Trophoblast cell (in vitro differentiated cells and primary cell): Measurements from ENCODE around the gene MRPL3.

Experiments
- DNase-seq, 2 donors: peaks; one replicate each; pipeline ENCODE4 v3.0.0-alpha.2; 2016
- H2AFZ ChIP-seq: 2 replicates; pipeline ENCODE4 v1.6.1; 2013; ENCODE audit warnings: low read length, moderate library complexity, mild to moderate bottlenecking; ENCODE audit not compliant: insufficient read depth, poor library complexity
- H2AK5ac ChIP-seq: 2 replicates; pipeline ENCODE4 v1.6.1; 2013; ENCODE audit warnings: mild to moderate bottlenecking, low read length
- H2BK120ac ChIP-seq: 2 replicates; pipeline ENCODE4 v1.6.1; 2013; ENCODE audit warnings: low read length, mild to moderate bottlenecking, moderate library complexity; ENCODE audit not compliant: insufficient read depth, poor library complexity
- H2BK12ac ChIP-seq: 2 replicates; pipeline ENCODE4 v1.6.1; 2013; ENCODE audit warnings: mild to moderate bottlenecking, low read length, moderate library complexity
- H2BK5ac ChIP-seq: 2 replicates; pipeline ENCODE4 v1.6.1; 2013; ENCODE audit warnings: low read length, low read depth, moderate library complexity, mild to moderate bottlenecking; ENCODE audit not compliant: poor library complexity
- H3K14ac ChIP-seq: 2 replicates; pipeline ENCODE4 v1.6.1; 2013; ENCODE audit warnings: mild to moderate bottlenecking, low read length
- H3K18ac ChIP-seq: 2 replicates; pipeline ENCODE4 v1.6.1; 2013; ENCODE audit warnings: mild to moderate bottlenecking, low read length
- H3K23ac ChIP-seq: 2 replicates; pipeline ENCODE4 v1.6.1; 2013; ENCODE audit warnings: low read length
- H3K27ac ChIP-seq: 2 replicates; pipeline ENCODE4 v1.5.1; 2013; ENCODE audit warnings: low read depth, mild to moderate bottlenecking, inconsistent platforms, low read length, moderate library complexity
- H3K27me3 ChIP-seq: 2 replicates; pipeline ENCODE4 v1.6.1; 2013; ENCODE audit warnings: inconsistent platforms, mild to moderate bottlenecking, low read length, moderate library complexity; ENCODE audit not compliant: insufficient read depth
- H3K36me3 ChIP-seq, 2 experiments: 1 replicate in 1 of 2; 2 replicates in 1 of 2; pipeline ENCODE4 v1.6.1; 2013; ENCODE audit warnings: low read length in 2 of 2, mild to moderate bottlenecking in 2 of 2, moderate library complexity in 1 of 2; ENCODE audit not compliant: insufficient read depth in 2 of 2, control insufficient read depth in 1 of 2
- H3K4ac ChIP-seq: 2 replicates; pipeline ENCODE4 v1.6.1; 2013; ENCODE audit warnings: low read depth, mild to moderate bottlenecking, low read length, moderate library complexity
- H3K4me1 ChIP-seq, 2 experiments: 1 replicate in 1 of 2; 2 replicates in 1 of 2; pipeline ENCODE4 v1.6.1; 2013; ENCODE audit warnings: low read length in 2 of 2, mild to moderate bottlenecking in 2 of 2, moderate library complexity in 1 of 2; ENCODE audit not compliant: insufficient read depth in 2 of 2, control insufficient read depth in 1 of 2
- H3K4me2 ChIP-seq: 2 replicates; pipeline ENCODE4 v1.6.1; 2013; ENCODE audit warnings: inconsistent platforms, mild to moderate bottlenecking, low read length, moderate library complexity
- H3K4me3 ChIP-seq: 2 replicates; pipeline ENCODE4 v1.5.1; 2013; ENCODE audit warnings: mild to moderate bottlenecking, low read depth, low read length, inconsistent platforms
- H3K79me1 ChIP-seq: one replicate; pipeline ENCODE4 v1.6.1; 2013; ENCODE audit warnings: low read length
- H3K79me2 ChIP-seq: 2 replicates; pipeline ENCODE4 v1.6.1; 2013; ENCODE audit warnings: low read length, mild to moderate bottlenecking; ENCODE audit not compliant: control insufficient read depth, insufficient read depth, poor library complexity
- H3K9ac ChIP-seq: 2 replicates; pipeline ENCODE4 v1.6.1; 2013; ENCODE audit warnings: mild to moderate bottlenecking, low read length
- H3K9me3 ChIP-seq: 2 replicates; pipeline ENCODE4 v1.6.1; 2013; ENCODE audit warnings: low read depth, mild to moderate bottlenecking, control low read depth, inconsistent platforms, low read length; ENCODE audit not compliant: insufficient read depth
- H4K12ac ChIP-seq: 2 replicates; pipeline ENCODE4 v1.6.1; 2013; ENCODE audit warnings: low read depth, mild to moderate bottlenecking, low read length, moderate library complexity
- H4K8ac ChIP-seq: 2 replicates; pipeline ENCODE4 v1.6.1; 2013; ENCODE audit warnings: low read depth, mild to moderate bottlenecking, low read length, moderate library complexity
- H4K91ac ChIP-seq: one replicate; pipeline ENCODE4 v1.6.1; 2013; ENCODE audit warnings: low read depth, mild to moderate bottlenecking, low read length, moderate library complexity
- WGBS: extraction: QIAGEN DNeasy Blood & Tissue Kit; methylation state at CpG from one replicate; pipeline ENCODE4 v1.1.7; 2013; ENCODE audit warnings: missing lambda C conversion rate; ENCODE audit not compliant: insufficient read length, insufficient coverage; ENCODE audit errors: extremely low coverage; 5-methylcytosine and 5-hydroxymethylcytosine counted together

The MRPL3 gene

DNA sequence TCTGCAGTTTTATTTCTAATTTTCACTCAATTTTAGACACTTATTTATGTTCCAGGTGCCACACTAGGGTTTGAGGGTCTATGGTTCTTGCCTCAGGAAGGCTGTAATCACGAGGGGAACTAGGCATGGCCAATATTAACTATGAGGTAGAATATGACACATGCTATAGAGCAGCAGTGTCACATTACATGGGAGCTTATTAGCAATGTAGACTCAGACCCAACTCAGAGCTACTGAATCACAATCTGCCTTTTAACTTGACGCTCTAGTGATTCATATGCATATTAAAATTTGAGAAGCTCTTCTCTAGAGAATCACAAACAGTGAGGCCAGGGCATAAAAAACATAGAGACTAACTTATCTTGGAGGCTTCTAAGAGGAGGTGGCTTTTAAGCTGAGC, 32.8 kb upstream of the MRPL3 start:
- H4K8ac ChIP-seq = no peak overlapping the region
- no peak overlapping the region for H3K18ac ChIP-seq
- H3K4me2 ChIP-seq = no peak overlapping the region
- no peaks in the 10 kb centered on the region for H3K4me1 ChIP-seq
- DNase-seq = no peak
- H3K14ac ChIP-seq = no peak overlapping the region
- no peak overlapping the region for H3K4me3 ChIP-seq
- H3K9ac ChIP-seq = no peak overlapping the region
- no peak overlapping the region for H4K12ac ChIP-seq
- H3K27ac ChIP-seq = no peak overlapping the region
- H3K9me3 ChIP-seq = no peaks in the 10 kb centered on the region
- H2BK120ac ChIP-seq = no peak overlapping the region
- no CpG with 5 or more reads among the region's 2 CpGs for WGBS
- no peak overlapping the region for H4K91ac ChIP-seq
- no peak overlapping the region for H2AK5ac ChIP-seq
- H3K79me2 ChIP-seq = no peaks in the 10 kb centered on the region
- no peak overlapping the region for H3K23ac ChIP-seq
- H3K27me3 ChIP-seq = no peaks in the 10 kb centered on the region
- H2AFZ ChIP-seq = no peak overlapping the region
- no peak overlapping the region for H3K4ac ChIP-seq
- no peaks in the 10 kb centered on the region for H3K36me3 ChIP-seq
- no peak overlapping the region for H2BK5ac ChIP-seq
- no peaks in the 10 kb centered on the region for H3K79me1 ChIP-seq
- no peak overlapping the region for H2BK12ac ChIP-seq

DNA sequence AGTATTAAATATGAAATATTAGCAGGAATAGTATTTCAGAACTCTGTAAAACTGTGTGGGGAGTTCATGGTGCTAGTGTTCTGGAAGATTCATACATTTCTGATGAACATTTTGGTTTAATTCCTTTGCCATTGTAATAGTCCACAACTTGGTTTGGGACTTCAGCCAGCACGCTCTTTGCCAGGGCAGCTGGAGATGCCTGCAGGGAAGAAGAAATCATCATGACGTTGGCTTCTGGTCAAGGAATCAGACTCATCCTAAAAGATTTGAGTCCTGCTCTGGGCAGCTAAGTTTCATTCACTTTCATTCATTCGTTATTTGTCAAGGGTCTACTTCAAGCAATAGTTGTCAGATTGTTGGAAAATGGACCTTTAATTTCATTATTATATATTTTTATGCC, 32.4 kb upstream of the MRPL3 start:
- Histone ChIP-seq H4K12ac (no peak overlapping the region), H2BK120ac (no peak overlapping the region), H3K4me3 (no peak overlapping the region), H2BK5ac (no peak overlapping the region), H4K8ac (no peak overlapping the region), H3K79me2 (no peaks in the 10 kb centered on the region), H3K79me1 (no peaks in the 10 kb centered on the region), H3K36me3 (no peaks in the 10 kb centered on the region), H3K4me2 (no peak overlapping the region), H3K23ac (no peak overlapping the region), H3K14ac (no peak overlapping the region), H2BK12ac (no peak overlapping the region), H3K4ac (no peak overlapping the region), H2AFZ (no peak overlapping the region), H2AK5ac (no peak overlapping the region), H4K91ac (no peak overlapping the region), H3K27me3 (no peaks in the 10 kb centered on the region), H3K9ac (no peak overlapping the region), H3K9me3 (no peaks in the 10 kb centered on the region), H3K18ac (no peak overlapping the region), H3K27ac (no peak overlapping the region), H3K4me1 (no peaks in the 10 kb centered on the region)
- WGBS = no CpG with 5 or more reads among the region's 3 CpGs
- DNase-seq = no peak

DNA sequence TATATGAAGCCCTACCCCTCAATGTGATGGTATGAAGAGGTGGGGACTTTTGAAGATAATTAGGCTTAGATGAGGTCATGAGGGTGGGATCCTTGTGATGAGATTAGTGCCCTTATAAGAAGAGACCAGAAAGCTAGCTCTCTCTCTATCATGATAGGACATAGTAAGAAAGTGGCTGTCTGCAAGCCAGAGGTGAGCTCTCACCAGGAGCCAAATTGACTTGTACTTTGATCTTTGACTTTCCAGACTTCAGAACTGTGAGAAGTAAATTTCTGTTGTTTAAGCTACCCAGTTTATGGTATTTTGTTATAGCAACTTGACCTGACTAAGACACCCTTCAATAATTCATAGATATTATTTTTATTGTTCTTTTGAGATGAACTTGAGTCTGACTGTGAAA, 29.9 kb upstream of the MRPL3 start:
- no peaks in the 10 kb centered on the region for H3K9me3 ChIP-seq
- H2BK12ac ChIP-seq = no peak overlapping the region
- H4K8ac ChIP-seq = no peak overlapping the region
- no peak overlapping the region for H2AK5ac ChIP-seq
- H2AFZ ChIP-seq = no peak overlapping the region
- no peak overlapping the region for H3K27ac ChIP-seq
- H3K4me3 ChIP-seq = no peak overlapping the region
- H2BK5ac ChIP-seq = no peak overlapping the region
- H2BK120ac ChIP-seq = no peak overlapping the region
- no peak for DNase-seq
- no peaks in the 10 kb centered on the region for H3K36me3 ChIP-seq
- no peak overlapping the region for H3K23ac ChIP-seq
- H3K18ac ChIP-seq = no peak overlapping the region
- H3K4me1 ChIP-seq = no peaks in the 10 kb centered on the region
- no peaks in the 10 kb centered on the region for H3K27me3 ChIP-seq
- no peak overlapping the region for H4K91ac ChIP-seq
- H3K79me1 ChIP-seq = no peaks in the 10 kb centered on the region
- no peaks in the 10 kb centered on the region for H3K79me2 ChIP-seq
- H3K14ac ChIP-seq = no peak overlapping the region
- H3K9ac ChIP-seq = no peak overlapping the region
- no peak overlapping the region for H4K12ac ChIP-seq
- no peak overlapping the region for H3K4ac ChIP-seq
- H3K4me2 ChIP-seq = no peak overlapping the region

DNA sequence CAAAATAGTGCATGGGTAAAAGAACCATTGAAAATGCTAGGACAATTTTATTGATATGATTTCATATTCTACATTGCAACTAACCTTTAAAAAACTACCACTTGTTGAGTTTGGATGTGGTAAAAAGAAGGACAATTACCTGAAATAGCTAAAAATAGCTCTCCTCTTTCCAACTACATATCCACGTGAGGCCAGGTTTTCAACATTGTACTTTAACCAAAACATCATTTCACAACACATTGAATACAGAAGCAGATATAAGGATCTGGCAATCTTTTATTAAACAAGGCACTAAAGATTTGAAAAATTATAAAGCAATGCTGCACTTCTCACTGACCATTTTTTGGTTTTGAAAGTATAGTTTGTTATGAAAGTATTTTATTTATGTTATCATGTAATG, 28.1 kb upstream of the MRPL3 start:
- H2AFZ ChIP-seq = no peak overlapping the region
- no peak for DNase-seq
- no peak overlapping the region for H2BK5ac ChIP-seq
- no peak overlapping the region for H4K12ac ChIP-seq
- no peak overlapping the region for H2BK12ac ChIP-seq
- no peaks in the 10 kb centered on the region for H3K79me2 ChIP-seq
- H3K79me1 ChIP-seq = no peaks in the 10 kb centered on the region
- peaks cover 0 to 3% of the 10 kb centered on the region in 2 experiments for H3K4me1 ChIP-seq
- WGBS = no CpG with 5 or more reads among the region's 1 CpG
- H4K91ac ChIP-seq = no peak overlapping the region
- no peak overlapping the region for H3K18ac ChIP-seq
- no peaks in the 10 kb centered on the region for H3K9me3 ChIP-seq
- H3K36me3 ChIP-seq = no peaks in the 10 kb centered on the region
- no peak overlapping the region for H4K8ac ChIP-seq
- no peak overlapping the region for H2BK120ac ChIP-seq
- H2AK5ac ChIP-seq = no peak overlapping the region
- H3K4ac ChIP-seq = no peak overlapping the region
- no peak overlapping the region for H3K4me3 ChIP-seq
- H3K4me2 ChIP-seq = no peak overlapping the region
- no peak overlapping the region for H3K14ac ChIP-seq
- no peak overlapping the region for H3K9ac ChIP-seq
- H3K27ac ChIP-seq = no peak overlapping the region
- H3K27me3 ChIP-seq = no peaks in the 10 kb centered on the region
- no peak overlapping the region for H3K23ac ChIP-seq

DNA sequence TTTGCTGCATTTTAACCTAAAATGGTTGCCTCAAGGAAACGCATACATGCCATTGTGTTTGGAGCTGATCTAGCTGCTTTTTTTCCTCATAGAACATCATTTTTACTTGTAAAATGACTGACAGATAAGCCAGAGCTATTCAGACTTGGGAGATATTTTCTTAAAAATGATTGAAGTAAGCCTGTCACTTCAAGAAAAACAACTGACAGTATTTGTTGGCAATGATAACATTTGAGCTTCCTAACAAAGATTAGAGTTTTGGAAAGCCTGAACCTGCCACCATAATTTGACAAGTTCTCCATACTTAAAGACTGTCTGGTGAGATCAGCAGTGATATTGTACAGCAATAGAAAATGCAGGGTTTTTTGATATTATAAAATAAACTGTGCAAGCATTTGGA, 27.6 kb upstream of the MRPL3 start:
- no peaks in the 10 kb centered on the region for H3K9me3 ChIP-seq
- H4K8ac ChIP-seq = no peak overlapping the region
- no peak overlapping the region for H2BK5ac ChIP-seq
- no peak overlapping the region for H2AK5ac ChIP-seq
- DNase-seq = no peak
- H3K4me2 ChIP-seq = no peak overlapping the region
- H3K23ac ChIP-seq = no peak overlapping the region
- H2BK12ac ChIP-seq = no peak overlapping the region
- H3K9ac ChIP-seq = no peak overlapping the region
- no peak overlapping the region for H3K27ac ChIP-seq
- H3K4me1 ChIP-seq = peaks cover 0 to 3% of the 10 kb centered on the region in 2 experiments
- H3K4ac ChIP-seq = no peak overlapping the region
- no peaks in the 10 kb centered on the region for H3K36me3 ChIP-seq
- no peaks in the 10 kb centered on the region for H3K79me2 ChIP-seq
- no peak overlapping the region for H3K4me3 ChIP-seq
- no peak overlapping the region for H2AFZ ChIP-seq
- H2BK120ac ChIP-seq = no peak overlapping the region
- no peak overlapping the region for H4K91ac ChIP-seq
- no peaks in the 10 kb centered on the region for H3K79me1 ChIP-seq
- no peak overlapping the region for H4K12ac ChIP-seq
- no peak overlapping the region for H3K14ac ChIP-seq
- H3K27me3 ChIP-seq = no peaks in the 10 kb centered on the region
- H3K18ac ChIP-seq = no peak overlapping the region
- no CpG with 5 or more reads among the region's 1 CpG for WGBS
